PC-9 (cell line): ENCODE results near the gene CHCHD4. TPM values are rescaled to one million over a fixed set of nuclear protein-coding genes. Genes with fewer than 3 reads are reported as not detected.
"Not testable (repeated sequence)": the region's sequence is repeated elsewhere in the genome, so short reads cannot be mapped to it uniquely, and the experiment has no call there.

ENCODE experiments used
- BruUV-seq: library from RNA; stranded (reverse); fragments of 400-500 nt; replicated peaks from 2 replicates; lab custom pipeline; 2021; lab: Mats Ljungman, UMichigan
- CTCF ChIA-PET: fragments of 300-600 bp; sonication (Branson Sonifier 250); formaldehyde crosslinking; loops from one replicate; lab custom pipeline; 2022; ENCODE audit warnings: antibody characterized with exemption; lab: Charles Lee
- POLR2A ChIA-PET: fragments of 300-600 bp; sonication (Branson Sonifier 250); formaldehyde crosslinking; loops from one replicate; lab custom pipeline; 2022; ENCODE audit warnings: antibody characterized with exemption; ENCODE audit not compliant: unreplicated experiment; lab: Charles Lee
- DNase-seq, 2 experiments: peaks; one replicate each; pipeline versions ENCODE4 v3.0.0 to v3.0.0-alpha.2; 2015 to 2022; ENCODE audit warnings: mixed read lengths in 1 of 2
- H2AFZ ChIP-seq: fragments of 200-600 bp; sonication (generic); 2 replicates; pipeline ENCODE4 v1.8.1; 2017; ENCODE audit warnings: antibody characterized with exemption
- H3F3A ChIP-seq: fragments of 200-600 bp; sonication (generic); 2 replicates; pipeline ENCODE4 v1.8.1; 2017; ENCODE audit warnings: antibody characterized with exemption, mild to moderate bottlenecking, low read depth; ENCODE audit not compliant: insufficient read depth
- H3K27ac ChIP-seq: fragments of 200-600 bp; sonication (generic); 2 replicates; pipeline ENCODE4 v1.6.1; 2016; ENCODE audit warnings: mixed run types
- H3K27me3 ChIP-seq: fragments of 200-600 bp; sonication (generic); 2 replicates; pipeline ENCODE4 v1.6.1; 2016; ENCODE audit warnings: low read depth, mixed run types; ENCODE audit not compliant: insufficient read depth
- H3K36me3 ChIP-seq: fragments of 200-600 bp; sonication (generic); 2 replicates; pipeline ENCODE4 v1.6.1; 2016; ENCODE audit warnings: low read depth, mixed run types
- H3K4me1 ChIP-seq: fragments of 200-600 bp; sonication (generic); replicated peaks from 2 replicates; pipeline ENCODE4 v1.6.1; 2016; ENCODE audit warnings: mixed run types; ENCODE audit not compliant: insufficient read depth
- H3K4me2 ChIP-seq: fragments of 200-600 bp; sonication (generic); 2 replicates; pipeline ENCODE4 v1.6.1; 2017; ENCODE audit warnings: mixed run types
- H3K4me3 ChIP-seq: fragments of 200-600 bp; sonication (generic); 2 replicates; pipeline ENCODE4 v1.6.1; 2016; ENCODE audit warnings: mixed run types
- H3K79me2 ChIP-seq: fragments of 200-600 bp; sonication (generic); 2 replicates; pipeline ENCODE4 v1.6.1; 2017; ENCODE audit warnings: low read depth, mixed run types
- H3K9me2 ChIP-seq: fragments of 200-600 bp; sonication (generic); 2 replicates; pipeline ENCODE4 v1.8.1; 2017; ENCODE audit warnings: mild to moderate bottlenecking; ENCODE audit not compliant: insufficient read depth
- H3K9me3 ChIP-seq: fragments of 200-600 bp; sonication (generic); 2 replicates; pipeline ENCODE4 v1.8.1; 2016; ENCODE audit warnings: low read depth; ENCODE audit not compliant: insufficient read depth
- H4K20me1 ChIP-seq: fragments of 200-600 bp; sonication (generic); 2 replicates; pipeline ENCODE4 v1.8.1; 2017; ENCODE audit not compliant: insufficient read depth
- EZH2 ChIP-seq: fragments of 200-600 bp; sonication (generic); IDR thresholded peaks from 2 replicates; pipeline ENCODE4 v1.8.0; 2017; ENCODE audit warnings: antibody characterized with exemption, low read depth
- intact Hi-C: fragments of 100-400 bp; cut with micrococcal nuclease; formaldehyde crosslinking; loops from one replicate; pipeline ENCODE4 v1.10.0; 2022; ENCODE audit not compliant: unreplicated experiment
- total RNA-seq: library from RNA; stranded (reverse); gene quantifications from 2 replicates; pipeline ENCODE4 v1.2.3, GENCODE V29; 2021
- TF ChIP-seq, protein P1 (sequence below): fragments of 200-600 bp; sonication (generic); conservative IDR thresholded peaks from 2 replicates; pipeline ENCODE4 v1.6.1; 2017; ENCODE audit warnings: mixed run types, antibody characterized with exemption, mild to moderate bottlenecking, moderate library complexity

The CHCHD4 gene
- total RNA-seq, 1 experiment from 2014 or later: 17.6 TPM

- Histone ChIP-seq H3F3A (no peaks in the 10 kb centered on the region), H4K20me1 (no peaks in the 10 kb centered on the region), H3K27ac (no peak overlapping the region), H3K36me3 (no peaks in the 10 kb centered on the region), H3K4me3 (no peak overlapping the region), H2AFZ (no peak overlapping the region), H3K4me1 (no peaks in the 10 kb centered on the region), H3K9me3 (no peaks in the 10 kb centered on the region), H3K4me2 (no peak overlapping the region), H3K9me2 (no peaks in the 10 kb centered on the region), H3K79me2 (no peaks in the 10 kb centered on the region), H3K27me3 (no peaks in the 10 kb centered on the region)
- ChIA-PET CTCF (no interaction called here), POLR2A (no interaction called here)
- intact Hi-C loops: no loop called here
- no peak for DNase-seq
- TF ChIP-seq EZH2: no peak
- TF ChIP-seq, protein P1, sequence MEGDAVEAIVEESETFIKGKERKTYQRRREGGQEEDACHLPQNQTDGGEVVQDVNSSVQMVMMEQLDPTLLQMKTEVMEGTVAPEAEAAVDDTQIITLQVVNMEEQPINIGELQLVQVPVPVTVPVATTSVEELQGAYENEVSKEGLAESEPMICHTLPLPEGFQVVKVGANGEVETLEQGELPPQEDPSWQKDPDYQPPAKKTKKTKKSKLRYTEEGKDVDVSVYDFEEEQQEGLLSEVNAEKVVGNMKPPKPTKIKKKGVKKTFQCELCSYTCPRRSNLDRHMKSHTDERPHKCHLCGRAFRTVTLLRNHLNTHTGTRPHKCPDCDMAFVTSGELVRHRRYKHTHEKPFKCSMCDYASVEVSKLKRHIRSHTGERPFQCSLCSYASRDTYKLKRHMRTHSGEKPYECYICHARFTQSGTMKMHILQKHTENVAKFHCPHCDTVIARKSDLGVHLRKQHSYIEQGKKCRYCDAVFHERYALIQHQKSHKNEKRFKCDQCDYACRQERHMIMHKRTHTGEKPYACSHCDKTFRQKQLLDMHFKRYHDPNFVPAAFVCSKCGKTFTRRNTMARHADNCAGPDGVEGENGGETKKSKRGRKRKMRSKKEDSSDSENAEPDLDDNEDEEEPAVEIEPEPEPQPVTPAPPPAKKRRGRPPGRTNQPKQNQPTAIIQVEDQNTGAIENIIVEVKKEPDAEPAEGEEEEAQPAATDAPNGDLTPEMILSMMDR: no peak
- BruUV-seq: no TSS peak
Measured at GRCh38 chr3:14092464-14092863, 32.2 kb downstream of the CHCHD4 start.

- CTCF ChIA-PET, H3K9me2 ChIP-seq: not testable (repeated sequence)
Measured at GRCh38 chr3:14091959-14092358, 32.7 kb downstream of the CHCHD4 start.

DNA sequence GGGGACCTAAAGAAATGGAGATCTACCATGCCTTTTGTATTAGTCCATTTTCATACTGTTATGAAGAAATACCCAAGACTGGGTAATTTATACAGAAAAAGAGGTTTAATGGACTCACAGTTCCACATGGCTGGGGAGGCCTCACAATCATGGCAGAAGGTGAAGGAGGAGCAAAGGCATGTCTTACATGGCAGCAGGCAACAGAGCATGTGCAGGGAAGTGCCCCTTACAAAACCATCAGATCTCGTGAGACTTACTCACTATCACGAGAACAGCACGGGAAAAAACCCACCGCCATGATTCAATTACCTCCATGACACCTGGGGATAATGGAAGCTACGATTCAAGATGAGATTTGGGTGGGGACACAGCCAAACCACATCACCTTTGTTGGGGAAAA, 37.2 kb downstream of the CHCHD4 start:
- CTCF ChIA-PET, POLR2A ChIA-PET, BruUV-seq: not testable (repeated sequence)

More at GRCh38 chr3:14091959-14092358, 32.7 kb downstream of the CHCHD4 start:
- H3K4me2 ChIP-seq, H3F3A ChIP-seq, BruUV-seq, H3K27me3 ChIP-seq, intact Hi-C loops, H3K27ac ChIP-seq, H2AFZ ChIP-seq, H3K9me3 ChIP-seq, DNase-seq, H3K79me2 ChIP-seq, H3K4me3 ChIP-seq, POLR2A ChIA-PET, H4K20me1 ChIP-seq, H3K4me1 ChIP-seq, H3K36me3 ChIP-seq: not testable (repeated sequence)

DNA sequence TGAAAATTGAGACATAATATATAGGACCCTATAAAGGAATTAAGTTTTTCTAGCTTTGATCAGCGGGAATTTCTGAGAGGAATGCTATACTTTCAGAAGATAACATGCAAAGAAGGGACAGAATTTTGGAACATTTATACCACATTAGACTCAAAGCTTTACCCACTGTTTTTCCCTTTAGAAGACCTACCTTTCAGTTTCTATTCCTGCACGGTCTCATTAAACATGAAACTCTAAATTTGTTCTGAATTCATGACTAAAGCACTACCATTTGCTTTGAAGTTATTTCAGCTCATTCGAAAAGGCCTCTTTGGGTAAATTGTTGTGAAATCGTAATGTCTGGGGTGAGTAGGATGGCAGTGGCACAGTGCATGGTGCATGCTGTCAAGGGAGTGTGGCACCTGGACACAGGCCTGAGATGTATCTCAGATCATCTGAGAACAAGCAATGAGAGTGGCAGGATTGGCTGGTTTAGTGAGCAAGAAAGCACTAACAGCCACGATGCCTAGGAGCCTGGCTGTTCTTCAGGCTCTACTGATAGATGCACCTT, 42.5 kb downstream of the CHCHD4 start:
- ChIA-PET CTCF (no interaction called here), POLR2A (no interaction called here)
- Histone ChIP-seq H2AFZ (no peak overlapping the region), H3K79me2 (no peaks in the 10 kb centered on the region), H3K9me2 (no peaks in the 10 kb centered on the region), H3K27ac (no peak overlapping the region), H3K4me1 (no peaks in the 10 kb centered on the region), H3K27me3 (no peaks in the 10 kb centered on the region), H3K9me3 (no peaks in the 10 kb centered on the region), H3F3A (no peaks in the 10 kb centered on the region), H3K36me3 (no peaks in the 10 kb centered on the region), H3K4me3 (no peak overlapping the region), H3K4me2 (no peak overlapping the region), H4K20me1 (no peaks in the 10 kb centered on the region)
- intact Hi-C loops: no loop called here
- DNase-seq: no peak
- BruUV-seq: no TSS peak
- TF ChIP-seq, protein P1: no peak
- no peak for TF ChIP-seq EZH2

More for the DNA sequence above, 37.2 kb downstream of the CHCHD4 start:
- intact Hi-C loops, H3K9me2 ChIP-seq, H3K4me2 ChIP-seq, H3K36me3 ChIP-seq, DNase-seq, H2AFZ ChIP-seq, H3K4me1 ChIP-seq, H3K9me3 ChIP-seq, H3K79me2 ChIP-seq, H3F3A ChIP-seq, H3K27ac ChIP-seq, H3K4me3 ChIP-seq, H4K20me1 ChIP-seq, H3K27me3 ChIP-seq: not testable (repeated sequence)
